HG03460 (cell line): ENCODE data around the gene EEF1E1.
A peak's percentile ranks its signal among the peaks of the same experiment; 100 is the strongest.

Source experiments
- ATAC-seq: cut with Tn5 transposase; IDR thresholded peaks from one replicate; pipeline ENCODE4 v1.9.1; 2021; ENCODE audit not compliant: unreplicated experiment

EEF1E1 gene

GRCh38 chr6:8102122-8102958, at the start of gene EEF1E1:
EEF1E1 (minus strand) TSS chr6:8102548; CDS start chr6:8102521, 27 bp downstream.
- ATAC-seq = peak; percentile 100

GRCh38 chr6:8149350-8149749, 47.0 kb upstream of the EEF1E1 start:
- ATAC-seq = no peak

GRCh38 chr6:8143945-8144344, 41.6 kb upstream of the EEF1E1 start:
- no peak for ATAC-seq

GRCh38 chr6:8139451-8139850, 37.1 kb upstream of the EEF1E1 start:
- no peak for ATAC-seq

- ATAC-seq = no peak
Observed at GRCh38 chr6:8137529-8137939, 35.2 kb upstream of the EEF1E1 start.

GRCh38 chr6:8135276-8135675, 32.9 kb upstream of the EEF1E1 start:
- no peak for ATAC-seq

GRCh38 chr6:8132130-8132529, 29.8 kb upstream of the EEF1E1 start:
- ATAC-seq = no peak

GRCh38 chr6:8131265-8131897, 29.0 kb upstream of the EEF1E1 start:
- ATAC-seq = peak; percentile 80

GRCh38 chr6:8130399-8130798, 28.1 kb upstream of the EEF1E1 start:
- no peak for ATAC-seq

- no peak for ATAC-seq
Observed at GRCh38 chr6:8123236-8123635, 20.9 kb upstream of the EEF1E1 start.

- ATAC-seq = no peak
Observed at GRCh38 chr6:8114956-8115355, 12.6 kb upstream of the EEF1E1 start.

- no peak for ATAC-seq
Observed at GRCh38 chr6:8113131-8113654, 10.8 kb upstream of the EEF1E1 start.

GRCh38 chr6:8110725-8111124, 8.4 kb upstream of the EEF1E1 start:
- no peak for ATAC-seq

- no peak for ATAC-seq
Observed at GRCh38 chr6:8110117-8110721, 7.9 kb upstream of the EEF1E1 start.

- ATAC-seq = no peak
Observed at GRCh38 chr6:8108759-8109539, 6.6 kb upstream of the EEF1E1 start.

- no peak for ATAC-seq
Observed at GRCh38 chr6:8108031-8108660, 5.8 kb upstream of the EEF1E1 start.

- ATAC-seq = no peak
Observed at GRCh38 chr6:8105791-8106190, 3.4 kb upstream of the EEF1E1 start.

GRCh38 chr6:8103726-8104125, 1.4 kb upstream of the EEF1E1 start:
- ATAC-seq = no peak

- no peak for ATAC-seq
Observed at GRCh38 chr6:8100159-8100854, 2.0 kb downstream of the EEF1E1 start.

GRCh38 chr6:8090650-8091049, 11.7 kb downstream of the EEF1E1 start:
- ATAC-seq = no peak
